GM12878 (cell line): ENCODE measurements around the gene PPP6R1. TPM values are rescaled to one million over a fixed set of nuclear protein-coding genes. Genes with fewer than 3 reads are reported as not detected.

Source experiments
- ASH2L ChIP-seq: fragments of 300-600, 200-600 bp; sonication (generic); IDR thresholded peaks from 2 replicates; pipeline ENCODE4 v1.6.1; 2017; ENCODE audit warnings: low read depth, mild to moderate bottlenecking, borderline replicate concordance
- BMI1 ChIP-seq: fragments of 450-650 bp; IDR thresholded peaks from 2 replicates; pipeline ENCODE4 v1.6.1; 2016; ENCODE audit warnings: mild to moderate bottlenecking, moderate library complexity, borderline replicate concordance
- HDGF ChIP-seq: fragments of 450-650 bp; IDR thresholded peaks from 2 replicates; pipeline ENCODE4 v1.6.1; 2016; ENCODE audit warnings: antibody characterized with exemption
- IKZF1 ChIP-seq: fragments of 450-650 bp; conservative IDR thresholded peaks from 2 replicates; pipeline ENCODE4 v1.6.1; 2017; ENCODE audit warnings: antibody characterized with exemption, mild to moderate bottlenecking
- PAX8 ChIP-seq: fragments of 450-650 bp; IDR thresholded peaks from 2 replicates; pipeline ENCODE4 v1.6.1; 2017; ENCODE audit warnings: mild to moderate bottlenecking, moderate library complexity
- POLR2AphosphoS5 ChIP-seq: IDR thresholded peaks from 2 replicates; pipeline ENCODE4 v1.6.1; 2011; ENCODE audit warnings: mild to moderate bottlenecking, low read length, inconsistent platforms
- RFX5 ChIP-seq: IDR thresholded peaks from 2 replicates; pipeline ENCODE4 v1.6.1; 2011; ENCODE audit warnings: low read depth, low read length, improper control_type of control experiment
- STAT3 ChIP-seq: IDR thresholded peaks from 2 replicates; pipeline ENCODE4 v1.6.1; 2011; ENCODE audit warnings: low read depth, low read length, improper control_type of control experiment
- YY1 ChIP-seq: IDR thresholded peaks from 2 replicates; pipeline ENCODE4 v1.6.1; 2011; ENCODE audit warnings: low read depth, mild to moderate bottlenecking, low read length
- ZNF24 ChIP-seq: fragments of 450-650 bp; IDR thresholded peaks from 2 replicates; pipeline ENCODE4 v1.6.1; 2017; ENCODE audit warnings: antibody characterized with exemption, mild to moderate bottlenecking
- polyA plus RNA-seq, 11 experiments: library from polyadenylated mRNA; depleted of rRNA in 4 of 11; unstranded in 6 of 11; stranded (reverse) in 5 of 11; fragments of >200 nt; fragmentation: Nextera tagmentation in 4 of 11; fragmentation: Illumina TruSeq in 1 of 11; extraction: Ambion mirVana in 4 of 11; extraction: Trizol in 1 of 11; gene quantifications; 1 replicate in 1 of 11; 2 replicates in 10 of 11; pipeline versions ENCODE4 v1.2.1 to v1.2.3, GENCODE V29; 2011 to 2016; ENCODE audit warnings: inconsistent platforms in 2 of 11, missing spikeins in 2 of 11, low read depth in 1 of 11
- total RNA-seq, 4 experiments: library from RNA; depleted of rRNA in 3 of 4; stranded (reverse); fragments of >200 nt in 3 of 4; fragmentation: Illumina TruSeq in 1 of 4; extraction: Trizol in 1 of 4; gene quantifications; 2 replicates each; pipeline versions ENCODE4 v1.2.1 to v1.2.3, GENCODE V29; 2013 to 2021
- TF ChIP-seq, protein P1 (sequence below): fragments of 150-350 bp; IDR thresholded peaks from 2 replicates; pipeline ENCODE4 v1.6.1; 2014; ENCODE audit warnings: mild to moderate bottlenecking, low read depth, low read length
- TF ChIP-seq, protein P2 (sequence below): fragments of 450-650 bp; IDR thresholded peaks from 2 replicates; pipeline ENCODE4 v1.6.1; 2017; ENCODE audit warnings: mild to moderate bottlenecking, low read depth, inconsistent platforms; ENCODE audit not compliant: poor library complexity, severe bottlenecking
- TF ChIP-seq, protein P3 (sequence below): fragments of 450-650 bp; IDR thresholded peaks from 2 replicates; pipeline ENCODE4 v1.6.1; 2018; ENCODE audit warnings: mild to moderate bottlenecking, low read depth, moderate library complexity; ENCODE audit not compliant: partially characterized antibody
- TF ChIP-seq, protein P4 (sequence below): fragments of 450-650 bp; IDR thresholded peaks from 2 replicates; pipeline ENCODE4 v1.6.1; 2017; ENCODE audit warnings: antibody characterized with exemption, mild to moderate bottlenecking, moderate library complexity
- TF ChIP-seq, protein P5 (sequence below): fragments of 450-650 bp; IDR thresholded peaks from 2 replicates; pipeline ENCODE4 v1.6.1; 2017; ENCODE audit warnings: mild to moderate bottlenecking
- TF ChIP-seq, protein P6 (sequence below): IDR thresholded peaks from 2 replicates; pipeline ENCODE4 v1.6.1; 2011; ENCODE audit warnings: mild to moderate bottlenecking, low read depth, low read length, moderate library complexity; ENCODE audit not compliant: insufficient replicate concordance

Gene PPP6R1
- total and polyA plus RNA-seq, 10 of the 15 experiments (the other 5 are each of a cell fraction or from before 2014, with no cell fraction given), result 0.80 to 173 (median 63.7) TPM

DNA sequence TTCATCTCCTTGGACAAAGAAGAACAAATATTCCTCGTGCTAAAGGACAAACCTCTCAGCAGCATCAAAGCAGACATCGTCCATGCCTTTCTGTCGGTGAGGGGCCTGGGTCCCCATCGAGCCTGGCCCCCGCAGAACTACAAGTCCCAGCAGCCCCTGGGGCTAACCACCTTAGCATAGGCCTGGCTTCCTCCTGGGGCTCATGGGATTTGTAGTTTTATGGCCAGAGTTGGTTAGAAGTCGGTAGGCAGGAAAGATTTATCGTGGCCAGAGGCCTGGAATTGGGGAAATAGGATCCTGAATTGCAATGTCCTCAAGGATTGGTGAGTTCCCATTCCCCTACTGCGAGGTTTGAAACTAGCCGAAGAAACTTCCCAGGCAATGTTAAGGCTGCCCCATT lies 46.7 kb upstream of the PPP6R1 start (continued):
- TF ChIP-seq, protein P1, sequence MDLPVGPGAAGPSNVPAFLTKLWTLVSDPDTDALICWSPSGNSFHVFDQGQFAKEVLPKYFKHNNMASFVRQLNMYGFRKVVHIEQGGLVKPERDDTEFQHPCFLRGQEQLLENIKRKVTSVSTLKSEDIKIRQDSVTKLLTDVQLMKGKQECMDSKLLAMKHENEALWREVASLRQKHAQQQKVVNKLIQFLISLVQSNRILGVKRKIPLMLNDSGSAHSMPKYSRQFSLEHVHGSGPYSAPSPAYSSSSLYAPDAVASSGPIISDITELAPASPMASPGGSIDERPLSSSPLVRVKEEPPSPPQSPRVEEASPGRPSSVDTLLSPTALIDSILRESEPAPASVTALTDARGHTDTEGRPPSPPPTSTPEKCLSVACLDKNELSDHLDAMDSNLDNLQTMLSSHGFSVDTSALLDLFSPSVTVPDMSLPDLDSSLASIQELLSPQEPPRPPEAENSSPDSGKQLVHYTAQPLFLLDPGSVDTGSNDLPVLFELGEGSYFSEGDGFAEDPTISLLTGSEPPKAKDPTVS, result no peak
- TF ChIP-seq ZNF24 (no peak), RFX5 (no peak), BMI1 (no peak), PAX8 (no peak), YY1 (peak; percentile 47; the same call in 1 of the 2 replicates), ASH2L (no peak), HDGF (no peak), POLR2AphosphoS5 (no peak), STAT3 (no peak), IKZF1 (peak; percentile 79)
- TF ChIP-seq, protein P2, sequence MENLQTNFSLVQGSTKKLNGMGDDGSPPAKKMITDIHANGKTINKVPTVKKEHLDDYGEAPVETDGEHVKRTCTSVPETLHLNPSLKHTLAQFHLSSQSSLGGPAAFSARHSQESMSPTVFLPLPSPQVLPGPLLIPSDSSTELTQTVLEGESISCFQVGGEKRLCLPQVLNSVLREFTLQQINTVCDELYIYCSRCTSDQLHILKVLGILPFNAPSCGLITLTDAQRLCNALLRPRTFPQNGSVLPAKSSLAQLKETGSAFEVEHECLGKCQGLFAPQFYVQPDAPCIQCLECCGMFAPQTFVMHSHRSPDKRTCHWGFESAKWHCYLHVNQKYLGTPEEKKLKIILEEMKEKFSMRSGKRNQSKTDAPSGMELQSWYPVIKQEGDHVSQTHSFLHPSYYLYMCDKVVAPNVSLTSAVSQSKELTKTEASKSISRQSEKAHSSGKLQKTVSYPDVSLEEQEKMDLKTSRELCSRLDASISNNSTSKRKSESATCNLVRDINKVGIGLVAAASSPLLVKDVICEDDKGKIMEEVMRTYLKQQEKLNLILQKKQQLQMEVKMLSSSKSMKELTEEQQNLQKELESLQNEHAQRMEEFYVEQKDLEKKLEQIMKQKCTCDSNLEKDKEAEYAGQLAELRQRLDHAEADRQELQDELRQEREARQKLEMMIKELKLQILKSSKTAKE, result no peak
- TF ChIP-seq, protein P3, sequence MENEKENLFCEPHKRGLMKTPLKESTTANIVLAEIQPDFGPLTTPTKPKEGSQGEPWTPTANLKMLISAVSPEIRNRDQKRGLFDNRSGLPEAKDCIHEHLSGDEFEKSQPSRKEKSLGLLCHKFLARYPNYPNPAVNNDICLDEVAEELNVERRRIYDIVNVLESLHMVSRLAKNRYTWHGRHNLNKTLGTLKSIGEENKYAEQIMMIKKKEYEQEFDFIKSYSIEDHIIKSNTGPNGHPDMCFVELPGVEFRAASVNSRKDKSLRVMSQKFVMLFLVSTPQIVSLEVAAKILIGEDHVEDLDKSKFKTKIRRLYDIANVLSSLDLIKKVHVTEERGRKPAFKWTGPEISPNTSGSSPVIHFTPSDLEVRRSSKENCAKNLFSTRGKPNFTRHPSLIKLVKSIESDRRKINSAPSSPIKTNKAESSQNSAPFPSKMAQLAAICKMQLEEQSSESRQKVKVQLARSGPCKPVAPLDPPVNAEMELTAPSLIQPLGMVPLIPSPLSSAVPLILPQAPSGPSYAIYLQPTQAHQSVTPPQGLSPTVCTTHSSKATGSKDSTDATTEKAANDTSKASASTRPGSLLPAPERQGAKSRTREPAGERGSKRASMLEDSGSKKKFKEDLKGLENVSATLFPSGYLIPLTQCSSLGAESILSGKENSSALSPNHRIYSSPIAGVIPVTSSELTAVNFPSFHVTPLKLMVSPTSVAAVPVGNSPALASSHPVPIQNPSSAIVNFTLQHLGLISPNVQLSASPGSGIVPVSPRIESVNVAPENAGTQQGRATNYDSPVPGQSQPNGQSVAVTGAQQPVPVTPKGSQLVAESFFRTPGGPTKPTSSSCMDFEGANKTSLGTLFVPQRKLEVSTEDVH, result no peak
- TF ChIP-seq, protein P4, sequence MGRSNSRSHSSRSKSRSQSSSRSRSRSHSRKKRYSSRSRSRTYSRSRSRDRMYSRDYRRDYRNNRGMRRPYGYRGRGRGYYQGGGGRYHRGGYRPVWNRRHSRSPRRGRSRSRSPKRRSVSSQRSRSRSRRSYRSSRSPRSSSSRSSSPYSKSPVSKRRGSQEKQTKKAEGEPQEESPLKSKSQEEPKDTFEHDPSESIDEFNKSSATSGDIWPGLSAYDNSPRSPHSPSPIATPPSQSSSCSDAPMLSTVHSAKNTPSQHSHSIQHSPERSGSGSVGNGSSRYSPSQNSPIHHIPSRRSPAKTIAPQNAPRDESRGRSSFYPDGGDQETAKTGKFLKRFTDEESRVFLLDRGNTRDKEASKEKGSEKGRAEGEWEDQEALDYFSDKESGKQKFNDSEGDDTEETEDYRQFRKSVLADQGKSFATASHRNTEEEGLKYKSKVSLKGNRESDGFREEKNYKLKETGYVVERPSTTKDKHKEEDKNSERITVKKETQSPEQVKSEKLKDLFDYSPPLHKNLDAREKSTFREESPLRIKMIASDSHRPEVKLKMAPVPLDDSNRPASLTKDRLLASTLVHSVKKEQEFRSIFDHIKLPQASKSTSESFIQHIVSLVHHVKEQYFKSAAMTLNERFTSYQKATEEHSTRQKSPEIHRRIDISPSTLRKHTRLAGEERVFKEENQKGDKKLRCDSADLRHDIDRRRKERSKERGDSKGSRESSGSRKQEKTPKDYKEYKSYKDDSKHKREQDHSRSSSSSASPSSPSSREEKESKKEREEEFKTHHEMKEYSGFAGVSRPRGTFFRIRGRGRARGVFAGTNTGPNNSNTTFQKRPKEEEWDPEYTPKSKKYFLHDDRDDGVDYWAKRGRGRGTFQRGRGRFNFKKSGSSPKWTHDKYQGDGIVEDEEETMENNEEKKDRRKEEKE, result no peak
- TF ChIP-seq, protein P5, sequence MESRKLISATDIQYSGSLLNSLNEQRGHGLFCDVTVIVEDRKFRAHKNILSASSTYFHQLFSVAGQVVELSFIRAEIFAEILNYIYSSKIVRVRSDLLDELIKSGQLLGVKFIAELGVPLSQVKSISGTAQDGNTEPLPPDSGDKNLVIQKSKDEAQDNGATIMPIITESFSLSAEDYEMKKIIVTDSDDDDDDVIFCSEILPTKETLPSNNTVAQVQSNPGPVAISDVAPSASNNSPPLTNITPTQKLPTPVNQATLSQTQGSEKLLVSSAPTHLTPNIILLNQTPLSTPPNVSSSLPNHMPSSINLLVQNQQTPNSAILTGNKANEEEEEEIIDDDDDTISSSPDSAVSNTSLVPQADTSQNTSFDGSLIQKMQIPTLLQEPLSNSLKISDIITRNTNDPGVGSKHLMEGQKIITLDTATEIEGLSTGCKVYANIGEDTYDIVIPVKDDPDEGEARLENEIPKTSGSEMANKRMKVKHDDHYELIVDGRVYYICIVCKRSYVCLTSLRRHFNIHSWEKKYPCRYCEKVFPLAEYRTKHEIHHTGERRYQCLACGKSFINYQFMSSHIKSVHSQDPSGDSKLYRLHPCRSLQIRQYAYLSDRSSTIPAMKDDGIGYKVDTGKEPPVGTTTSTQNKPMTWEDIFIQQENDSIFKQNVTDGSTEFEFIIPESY, result no peak
- TF ChIP-seq, protein P6, sequence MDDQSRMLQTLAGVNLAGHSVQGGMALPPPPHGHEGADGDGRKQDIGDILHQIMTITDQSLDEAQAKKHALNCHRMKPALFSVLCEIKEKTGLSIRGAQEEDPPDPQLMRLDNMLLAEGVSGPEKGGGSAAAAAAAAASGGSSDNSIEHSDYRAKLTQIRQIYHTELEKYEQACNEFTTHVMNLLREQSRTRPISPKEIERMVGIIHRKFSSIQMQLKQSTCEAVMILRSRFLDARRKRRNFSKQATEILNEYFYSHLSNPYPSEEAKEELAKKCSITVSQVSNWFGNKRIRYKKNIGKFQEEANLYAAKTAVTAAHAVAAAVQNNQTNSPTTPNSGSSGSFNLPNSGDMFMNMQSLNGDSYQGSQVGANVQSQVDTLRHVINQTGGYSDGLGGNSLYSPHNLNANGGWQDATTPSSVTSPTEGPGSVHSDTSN, result no peak
